Endothelial cell of umbilical vein (primary cell): ENCODE data around the gene RPL3. TPM values are rescaled to one million over a fixed set of nuclear protein-coding genes. Genes with fewer than 3 reads are reported as not detected.

Source experiments
- BruUV-seq: library from RNA; stranded (reverse); fragments of 400-500 nt; replicated peaks from 2 replicates; lab custom pipeline; 2021; lab: Mats Ljungman, UMichigan
- CTCF ChIA-PET: fragments of 300-600, 350-600 bp; sonication (Branson Sonifier 250); formaldehyde crosslinking; loops from one replicate; lab custom pipeline; 2021; ENCODE audit warnings: antibody characterized with exemption, inconsistent platforms; lab: Charles Lee
- POLR2A ChIA-PET: fragments of 300-600, 350-600 bp; sonication (Branson Sonifier 250); formaldehyde crosslinking; loops from one replicate; lab custom pipeline; 2021; ENCODE audit warnings: antibody characterized with exemption, inconsistent platforms; lab: Charles Lee
- DNase-seq: peaks from one replicate; pipeline ENCODE4 v3.0.0-alpha.2; 2011; ENCODE audit warnings: low read depth, low spot score
- FAIRE-seq: peaks from 2 replicates; lab custom pipeline; 2011; peaks lifted over from hg19 to GRCh38; lab: Jason Lieb, UNC
- H2AFZ ChIP-seq: 2 replicates; pipeline ENCODE4 v1.6.0; 2012; ENCODE audit warnings: low read depth, low read length, control low read depth, inconsistent platforms
- H3K27ac ChIP-seq: 2 replicates; pipeline ENCODE4 v1.5.1; 2011; ENCODE audit warnings: low read depth, mild to moderate bottlenecking, control low read depth, low read length, moderate library complexity; ENCODE audit not compliant: insufficient read depth
- H3K27me3 ChIP-seq, 2 experiments: 2 replicates each; pipeline versions ENCODE4 v1.6.0 to v1.6.1; 2011; ENCODE audit warnings: low read length in 2 of 2, mixed read lengths in 1 of 2; ENCODE audit not compliant: control insufficient read depth in 2 of 2, insufficient read depth in 2 of 2
- H3K36me3 ChIP-seq, 2 experiments: 2 replicates in 1 of 2; 3 replicates in 1 of 2; pipeline ENCODE4 v1.5.1; 2011; ENCODE audit warnings: low read length in 2 of 2, mild to moderate bottlenecking in 1 of 2, moderate library complexity in 1 of 2; ENCODE audit not compliant: control insufficient read depth in 2 of 2, insufficient read depth in 2 of 2; ENCODE audit errors: extremely low read depth in 1 of 2
- H3K4me1 ChIP-seq: 3 replicates; pipeline ENCODE4 v1.5.1; 2011; ENCODE audit warnings: mild to moderate bottlenecking, low read length; ENCODE audit not compliant: control insufficient read depth, insufficient read depth; ENCODE audit errors: extremely low read depth
- H3K4me2 ChIP-seq: 2 replicates; pipeline ENCODE4 v1.6.1; 2011; ENCODE audit warnings: low read length, control low read depth, mixed read lengths; ENCODE audit not compliant: insufficient read depth
- H3K4me3 ChIP-seq, 3 experiments: fragments of 200-600 bp in 1 of 3; sonication (generic), shearing (Covaris generic) in 1 of 3; replicated peaks in 1 of 3; 2 replicates each; pipeline ENCODE4 v1.5.1; 2011 to 2016; ENCODE audit warnings: control low read depth in 3 of 3, low read length in 3 of 3, mild to moderate bottlenecking in 2 of 3, inconsistent platforms in 1 of 3, low read depth in 1 of 3, moderate library complexity in 1 of 3; ENCODE audit not compliant: insufficient read depth in 1 of 3
- H3K79me2 ChIP-seq: 2 replicates; pipeline ENCODE4 v1.6.0; 2012; ENCODE audit warnings: low read length, inconsistent platforms; ENCODE audit not compliant: control insufficient read depth, insufficient read depth
- H3K9ac ChIP-seq: replicated peaks from 2 replicates; pipeline ENCODE3; 2011; ENCODE audit warnings: low read length, control low read depth; ENCODE audit not compliant: insufficient read depth; ENCODE audit errors: extremely low read depth
- H3K9me1 ChIP-seq: replicated peaks from 3 replicates; pipeline ENCODE4 v1.6.0; 2011; ENCODE audit warnings: mild to moderate bottlenecking, low read length; ENCODE audit not compliant: control insufficient read depth, insufficient read depth; ENCODE audit errors: extremely low read depth
- H3K9me3 ChIP-seq: replicated peaks from 2 replicates; pipeline ENCODE4 v1.5.1; 2012; ENCODE audit warnings: low read length, inconsistent platforms; ENCODE audit not compliant: control insufficient read depth, insufficient read depth
- H4K20me1 ChIP-seq: replicated peaks from 2 replicates; pipeline ENCODE3; 2011; ENCODE audit warnings: mild to moderate bottlenecking, low read length; ENCODE audit not compliant: control insufficient read depth, insufficient read depth; ENCODE audit errors: extremely low read depth
- CTCF ChIP-seq, 2 donors: IDR thresholded peaks; 1 replicate in 1 of 2; 2 replicates in 1 of 2; pipeline ENCODE4 v1.5.1; 2011; ENCODE audit warnings: low read length in 2 of 2, mild to moderate bottlenecking in 2 of 2, moderate library complexity in 2 of 2, control low read depth in 1 of 2, inconsistent platforms in 1 of 2, low read depth in 1 of 2; ENCODE audit not compliant: insufficient read depth in 1 of 2; ENCODE audit errors: extremely low read depth in 1 of 2
- EZH2 ChIP-seq: IDR thresholded peaks from 2 replicates; pipeline ENCODE4 v1.6.1; 2012; ENCODE audit warnings: borderline replicate concordance, low read depth, mild to moderate bottlenecking, moderate library complexity, low read length, inconsistent platforms; ENCODE audit not compliant: severe bottlenecking
- FOS ChIP-seq: IDR thresholded peaks from 2 replicates; pipeline ENCODE4 v1.6.1; 2011; ENCODE audit warnings: mild to moderate bottlenecking, low read length, moderate library complexity, borderline replicate concordance; ENCODE audit not compliant: insufficient read depth
- GATA2 ChIP-seq: IDR thresholded peaks from 2 replicates; pipeline ENCODE4 v1.7.0; 2011; ENCODE audit warnings: low read depth, mild to moderate bottlenecking, moderate library complexity, mixed read lengths, low read length; ENCODE audit not compliant: insufficient read length, insufficient read depth
- JUN ChIP-seq: IDR thresholded peaks from 2 replicates; pipeline ENCODE4 v1.6.1; 2011; ENCODE audit warnings: borderline replicate concordance, low read depth; ENCODE audit not compliant: insufficient read length, insufficient read depth
- MYC ChIP-seq: IDR thresholded peaks from one replicate; pipeline ENCODE4 v1.6.1; 2011; ENCODE audit warnings: mild to moderate bottlenecking, low read depth, low read length
- POLR2A ChIP-seq: IDR thresholded peaks from 2 replicates; pipeline ENCODE4 v1.6.1; 2012; ENCODE audit warnings: low read depth, mild to moderate bottlenecking, control low read depth, low read length
- POLR2AphosphoS5 ChIP-seq: IDR thresholded peaks from 2 replicates; pipeline ENCODE4 v1.6.1; 2012; ENCODE audit warnings: low read depth, mild to moderate bottlenecking, control low read depth, low read length, moderate library complexity; ENCODE audit not compliant: insufficient read depth
- dilution Hi-C: fragments of 300-500 bp; cut with MboI; formaldehyde crosslinking; loops from one replicate; pipeline ENCODE4 v1.15.0; 2019; ENCODE audit warnings: low sequenced_read_pairs; ENCODE audit not compliant: extremely low pct_ligation_motif_present
- intact Hi-C: fragments of 100-400 bp; cut with micrococcal nuclease; formaldehyde crosslinking; loops from one replicate; pipeline ENCODE4 v1.10.0; 2022
- polyA plus RNA-seq, 4 experiments: library from polyadenylated mRNA; depleted of rRNA in 3 of 4; stranded (reverse) in 3 of 4; unstranded in 1 of 4; fragments of >200 nt; gene quantifications; 2 replicates each; pipeline versions ENCODE4 v1.2.1 to v1.2.3, GENCODE V29; 2011 to 2012; ENCODE audit warnings: missing spikeins in 1 of 4
- total RNA-seq: library from RNA; stranded (reverse); gene quantifications from 2 replicates; pipeline ENCODE4 v1.2.3, GENCODE V29; 2021
- TF ChIP-seq, protein P1 (sequence below): IDR thresholded peaks from 2 replicates; pipeline ENCODE4 v1.6.1; 2011; ENCODE audit not compliant: insufficient read depth, insufficient read length

Gene RPL3
- total and polyA plus RNA-seq, 2 donors (not counting 3 experiments of a cell fraction or from before 2014, with no cell fraction given), result 1,954 to 4,065 TPM

DNA sequence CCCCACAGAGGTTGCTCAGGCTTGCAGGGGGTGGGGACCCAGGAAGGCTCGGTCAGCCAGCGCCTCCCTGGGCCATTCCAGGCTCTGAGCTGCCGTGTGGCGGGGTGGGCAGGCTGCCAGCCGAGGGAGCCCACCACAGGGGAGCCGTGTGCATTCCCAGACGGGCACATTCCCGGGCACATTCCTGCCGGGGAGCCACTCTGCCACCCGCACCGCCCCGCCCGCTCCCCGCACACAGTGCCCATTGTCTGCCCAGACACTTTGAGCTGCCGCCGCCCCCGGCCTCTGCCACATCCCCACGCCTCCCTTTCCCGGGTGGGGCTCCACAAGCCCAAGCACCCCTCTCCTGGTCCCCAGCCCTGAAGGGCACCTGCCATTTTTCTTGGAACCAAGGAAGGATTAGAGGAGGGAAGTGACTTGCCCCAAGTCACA, 27.4 kb downstream of the RPL3 start:
- Histone ChIP-seq H2AFZ (peak overlapping the region; percentile 52), H3K4me2 (no peak overlapping the region), H3K9me1 (no peaks in the 10 kb centered on the region), H3K4me3 (no peak overlapping the region), H3K79me2 (no peaks in the 10 kb centered on the region), H4K20me1 (no peaks in the 10 kb centered on the region), H3K27ac (peak overlapping the region; percentile 85), H3K9me3 (no peaks in the 10 kb centered on the region), H3K4me1 (peaks cover 15% of the 10 kb centered on the region), H3K36me3 (no peaks in the 10 kb centered on the region), H3K9ac (peak overlapping the region; percentile 56), H3K27me3 (no peaks in the 10 kb centered on the region)
- FAIRE-seq (no peak), DNase-seq (no peak)
- intact Hi-C loops, result loop anchor here (1.0 kb wide), 2 partner anchors 9 to 19 kb away; no protein-coding TSS in a partner anchor
- dilution Hi-C loops, result no loop called here
- CTCF ChIA-PET, result interaction anchor here (0.7 to 2.5 kb wide), 11 partner anchors 9 to 75 kb away, joined by 3 to 12 read pairs (median 5); partner anchors contain the start of gene PDGFB
- no TSS peak for BruUV-seq
- no peak for TF ChIP-seq JUN
- TF ChIP-seq, protein P1, sequence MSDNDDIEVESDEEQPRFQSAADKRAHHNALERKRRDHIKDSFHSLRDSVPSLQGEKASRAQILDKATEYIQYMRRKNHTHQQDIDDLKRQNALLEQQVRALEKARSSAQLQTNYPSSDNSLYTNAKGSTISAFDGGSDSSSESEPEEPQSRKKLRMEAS, result no peak
- TF ChIP-seq MYC, result no peak
- TF ChIP-seq POLR2A, result no peak
- no peak for TF ChIP-seq EZH2
- no peak for TF ChIP-seq GATA2
- no peak for TF ChIP-seq POLR2AphosphoS5
- TF ChIP-seq CTCF (IDR thresholded peaks at IDR 0.05; ENCODE audit: extremely low read depth in 1 of 2, insufficient read depth in 1 of 2, low read depth in 1 of 2, low read length in 2 of 2), result no peak
- no peak for TF ChIP-seq FOS
- POLR2A ChIA-PET, result interaction anchor here (0.8 to 1.7 kb wide), 2 partner anchors 9 to 47 kb away, joined by 3 to 7 read pairs; partner anchors contain the start of gene PDGFB
